K562 (cell line): ENCODE data around the gene GAPDHS.

ENCODE experiments used
- AFF4 ChIP-seq: sonication (generic); formaldehyde crosslinking; IDR thresholded peaks from 2 replicates; pipeline ENCODE4 v1.8.0; 2023; ENCODE audit warnings: mild to moderate bottlenecking, missing genetic modification reagents
- ARHGAP35 ChIP-seq: fragments of 450-650 bp; IDR thresholded peaks from 2 replicates; pipeline ENCODE4 v1.6.1; 2018; ENCODE audit not compliant: partially characterized antibody
- CREB3L1 ChIP-seq: fragments of 450-650 bp; IDR thresholded peaks from 2 replicates; pipeline ENCODE4 v1.6.1; 2014; ENCODE audit warnings: low read depth, mild to moderate bottlenecking, moderate library complexity, borderline replicate concordance
- HNRNPLL ChIP-seq: fragments of 200-400 bp; formaldehyde crosslinking; IDR thresholded peaks from 2 replicates; pipeline ENCODE4 v1.6.1; 2017; ENCODE audit warnings: low read length, low read depth, mild to moderate bottlenecking; ENCODE audit not compliant: poor library complexity, severe bottlenecking
- KAT7 ChIP-seq: sonication (generic); formaldehyde crosslinking; IDR thresholded peaks from 2 replicates; pipeline ENCODE4 v1.8.0; 2022; ENCODE audit warnings: missing genetic modification reagents, mild to moderate bottlenecking, borderline replicate concordance
- POLR2A ChIP-seq: fragments of 450-650 bp; conservative IDR thresholded peaks from 2 replicates; pipeline ENCODE4 v1.6.1; 2016
- POLR2AphosphoS5 ChIP-seq: IDR thresholded peaks from 2 replicates; pipeline ENCODE4 v1.6.1; 2011; ENCODE audit warnings: mild to moderate bottlenecking, low read depth, low read length, moderate library complexity; ENCODE audit not compliant: control insufficient read depth, insufficient read depth
- POLR3G ChIP-seq: IDR thresholded peaks from 2 replicates; pipeline ENCODE4 v1.6.1; 2011; ENCODE audit not compliant: insufficient read length, insufficient replicate concordance; ENCODE audit errors: extremely low read depth
- SNAPC5 ChIP-seq: fragments of 250-450 bp; sonication (Bioruptor Pico); IDR thresholded peaks from 2 replicates; pipeline ENCODE4 v1.8.0; 2021; ENCODE audit warnings: moderate library complexity, mild to moderate bottlenecking, inconsistent platforms
- SP1 ChIP-seq: sonication (generic); formaldehyde crosslinking; IDR thresholded peaks from 2 replicates; pipeline ENCODE4 v1.8.1; 2022; ENCODE audit warnings: mild to moderate bottlenecking, missing genetic modification reagents
- ZNF197 ChIP-seq: fragments of 200-800 bp; sonication (Bioruptor generic); IDR thresholded peaks from 2 replicates; pipeline ENCODE4 v1.6.1; 2016; ENCODE audit warnings: low read depth, missing genetic modification characterization, missing compliant biosample characterization

- TF ChIP-seq HNRNPLL = no peak
- TF ChIP-seq ARHGAP35 = no peak
- TF ChIP-seq KAT7 = no peak
- no peak for TF ChIP-seq POLR2AphosphoS5
- TF ChIP-seq POLR2A = no peak
- TF ChIP-seq SNAPC5 (CRISPR knock-in tag) = no peak
- no peak for TF ChIP-seq SP1
- no peak for TF ChIP-seq ZNF197 (CRISPR knock-in tag)
- no peak for TF ChIP-seq AFF4 (CRISPR knock-in tag)
- TF ChIP-seq CREB3L1 = no peak
- TF ChIP-seq POLR3G = no peak
Observed at GRCh38 chr19:35486268-35486708, 47.0 kb upstream of the GAPDHS start.
